D721Med (cell line): ENCODE data around the gene KCNIP3.

Experiments used
- DNase-seq: peaks from one replicate; pipeline ENCODE4 v3.0.0; 2011; ENCODE audit warnings: low spot score; ENCODE audit not compliant: insufficient read length
- FAIRE-seq: peaks from 2 replicates; lab custom pipeline; 2011; peaks lifted over from hg19 to GRCh38; lab: Jason Lieb, UNC
- CTCF ChIP-seq: IDR thresholded peaks from 2 replicates; pipeline ENCODE4 v1.5.1; 2012; ENCODE audit warnings: mild to moderate bottlenecking, control low read depth; ENCODE audit not compliant: insufficient read depth; ENCODE audit errors: missing control alignments

The KCNIP3 gene

GRCh38 chr2:95344656-95345055, 47.5 kb downstream of the KCNIP3 start:
- no peak for FAIRE-seq
- DNase-seq: no peak
- TF ChIP-seq CTCF: no peak

DNA sequence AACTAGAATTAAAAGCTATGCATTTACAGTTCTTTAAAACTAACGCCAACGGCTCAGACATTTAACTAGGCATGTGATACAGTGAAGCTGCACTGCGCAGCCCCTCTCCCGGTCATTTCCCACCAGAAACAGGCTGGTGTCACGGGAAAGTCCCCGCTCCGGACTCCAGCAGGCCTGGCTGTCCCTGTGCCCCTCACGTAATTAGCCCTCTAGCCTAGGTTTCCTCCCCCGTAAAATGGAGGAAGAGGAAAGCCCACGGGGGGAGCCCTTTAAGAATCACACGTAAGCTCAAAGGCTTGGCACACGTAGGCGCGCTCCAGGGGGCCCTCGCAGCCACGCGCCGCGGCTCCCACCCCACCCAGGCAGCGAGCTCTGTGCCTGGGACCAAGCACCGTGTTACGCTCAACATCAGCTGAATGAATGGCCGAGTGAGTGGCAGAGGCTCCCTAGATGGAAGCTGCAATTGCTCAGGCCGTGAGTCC, 48.0 kb downstream of the KCNIP3 start:
- TF ChIP-seq CTCF: no peak
- FAIRE-seq: no peak
- DNase-seq: no peak

GRCh38 chr2:95345563-95346230, 48.5 kb downstream of the KCNIP3 start:
- DNase-seq (peak; percentile 96), FAIRE-seq (no peak)
- peak; percentile 65 for TF ChIP-seq CTCF

- TF ChIP-seq CTCF: no peak
- FAIRE-seq: no peak
- no peak for DNase-seq
These were observed 49.1 kb downstream of the KCNIP3 start for GRCh38 chr2:95346231-95346737.

DNA sequence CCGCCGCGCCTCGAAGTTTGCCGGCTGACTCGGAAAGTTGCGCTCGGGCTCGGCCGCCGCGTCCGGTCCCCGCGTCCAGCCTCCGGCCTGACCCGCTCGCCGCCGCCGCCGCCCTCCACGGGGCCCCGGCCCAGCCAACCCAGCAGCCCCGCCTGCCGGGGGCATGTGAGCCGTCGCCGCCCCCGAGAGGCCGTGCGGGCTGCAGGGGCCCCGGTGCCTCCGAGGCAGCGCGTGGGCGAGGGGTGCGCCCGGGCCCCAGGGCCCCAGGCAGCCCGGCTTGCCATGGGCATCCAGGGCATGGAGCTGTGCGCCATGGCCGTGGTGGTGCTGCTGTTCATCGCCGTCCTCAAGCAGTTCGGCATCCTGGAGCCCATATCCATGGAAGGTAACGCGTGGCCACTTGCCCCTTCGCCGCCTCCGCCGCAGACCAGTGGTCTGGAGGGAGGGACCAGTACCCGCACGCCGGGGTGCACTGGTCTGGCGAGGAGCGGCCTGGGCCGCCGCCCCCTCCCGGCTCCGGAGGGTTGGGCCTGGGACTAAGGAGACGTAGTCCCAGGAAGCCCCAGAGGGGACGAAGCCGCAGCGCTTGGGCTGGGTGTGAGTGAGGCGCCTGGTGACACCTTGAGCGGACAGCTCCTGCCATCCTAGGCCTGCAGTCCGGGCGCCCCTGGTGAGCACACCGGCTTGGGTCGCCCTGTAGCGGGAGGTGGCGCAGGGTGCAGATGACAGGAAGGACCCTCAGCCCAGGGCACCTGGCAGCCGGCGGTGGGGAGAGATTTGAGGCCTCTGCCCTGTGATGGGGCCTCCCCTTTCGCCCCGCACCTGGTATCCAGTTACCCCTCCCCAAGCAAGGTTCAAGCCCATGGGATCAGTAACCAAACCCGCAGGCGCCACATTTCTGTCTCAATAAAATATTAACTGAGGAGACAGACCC, 49.9 kb downstream of the KCNIP3 start:
- no peak for DNase-seq
- FAIRE-seq: no peak
- TF ChIP-seq CTCF: no peak

GRCh38 chr2:95347681-95348608, 50.8 kb downstream of the KCNIP3 start:
- FAIRE-seq (no peak), DNase-seq (no peak)
- no peak for TF ChIP-seq CTCF
